HG02623 (cell line): ENCODE measurements around the gene GGA1.

Experiments used
- ATAC-seq: cut with Tn5 transposase; IDR thresholded peaks from one replicate; pipeline ENCODE4 v1.9.1; 2021; ENCODE audit warnings: moderate library complexity; ENCODE audit not compliant: unreplicated experiment

GGA1 gene

GRCh38 chr22:37608477-37609239 lies at the start of gene GGA1:
Gene GGA1 (plus strand): TSS chr22:37608834. CDS start chr22:37608861, 27 bp downstream.
- peak; percentile 70 for ATAC-seq

- ATAC-seq = no peak
Observed at GRCh38 chr22:37559521-37559900, 49.1 kb upstream of the GGA1 start.

GRCh38 chr22:37559901-37560607 lies 48.6 kb upstream of the GGA1 start, which contains the start of gene CDC42EP1:
Gene CDC42EP1 (plus strand): TSS chr22:37560480. CDS start chr22:37566350, 5,870 bp downstream.
- ATAC-seq = no peak

GRCh38 chr22:37560608-37561211 lies 47.9 kb upstream of the GGA1 start:
- no peak for ATAC-seq

- no peak for ATAC-seq
Observed at GRCh38 chr22:37561212-37562048, 47.2 kb upstream of the GGA1 start.

GRCh38 chr22:37562049-37562875 lies 46.4 kb upstream of the GGA1 start:
- no peak for ATAC-seq

GRCh38 chr22:37563153-37564081 lies 45.2 kb upstream of the GGA1 start:
- ATAC-seq = no peak

DNA sequence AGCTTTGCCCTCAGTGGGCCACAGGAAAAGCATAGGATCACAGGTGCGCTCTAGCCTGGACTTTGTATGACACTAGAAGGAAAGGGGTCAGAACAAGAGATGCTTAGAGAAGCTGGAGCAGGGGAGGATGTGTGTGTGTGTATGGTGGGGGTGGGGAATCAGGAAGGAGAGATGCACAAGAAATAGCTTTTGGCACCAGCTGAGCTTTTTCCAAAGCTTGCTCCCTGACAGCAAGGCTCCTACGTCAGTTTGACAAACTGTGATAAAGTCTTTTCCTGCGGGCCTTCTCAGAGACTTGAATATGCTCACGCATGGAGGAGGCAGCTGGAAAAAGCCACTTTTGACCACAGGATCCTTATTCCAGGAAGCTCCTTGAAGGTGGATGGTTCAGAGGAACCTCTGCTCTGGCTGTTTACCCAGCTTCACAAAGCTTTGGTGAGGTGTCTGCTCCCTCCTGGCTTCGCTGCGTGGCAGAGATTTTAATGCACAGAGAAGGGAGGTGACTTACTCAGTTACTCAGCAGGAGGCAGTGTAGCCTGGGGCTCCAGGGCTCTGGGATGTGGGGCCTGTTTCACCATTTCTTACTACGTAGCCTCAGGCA lies 44.4 kb upstream of the GGA1 start:
- ATAC-seq = no peak

DNA sequence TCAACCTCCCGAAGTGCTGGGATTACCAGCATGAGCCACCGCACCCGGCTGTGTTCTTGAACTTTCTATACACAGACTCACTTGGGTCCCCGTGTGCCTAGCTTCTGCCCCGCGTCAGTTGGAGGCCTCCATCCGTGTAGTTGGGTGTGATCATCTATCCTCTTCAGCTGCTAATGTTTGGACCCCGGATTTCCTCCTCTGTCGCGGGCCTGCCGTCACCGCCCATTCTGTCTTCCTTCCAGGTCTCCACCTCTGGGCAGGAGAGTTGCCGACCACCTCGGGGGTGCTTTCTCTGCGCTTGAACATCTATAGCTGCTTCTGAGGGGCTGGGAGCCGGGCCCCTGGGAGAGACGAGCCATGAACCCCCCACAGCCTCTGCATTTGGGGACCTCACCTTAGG lies 42.8 kb upstream of the GGA1 start:
- no peak for ATAC-seq

- no peak for ATAC-seq
Observed at GRCh38 chr22:37566329-37566837, 42.3 kb upstream of the GGA1 start.

- ATAC-seq = no peak
Observed at GRCh38 chr22:37566903-37567798, 41.5 kb upstream of the GGA1 start.

DNA sequence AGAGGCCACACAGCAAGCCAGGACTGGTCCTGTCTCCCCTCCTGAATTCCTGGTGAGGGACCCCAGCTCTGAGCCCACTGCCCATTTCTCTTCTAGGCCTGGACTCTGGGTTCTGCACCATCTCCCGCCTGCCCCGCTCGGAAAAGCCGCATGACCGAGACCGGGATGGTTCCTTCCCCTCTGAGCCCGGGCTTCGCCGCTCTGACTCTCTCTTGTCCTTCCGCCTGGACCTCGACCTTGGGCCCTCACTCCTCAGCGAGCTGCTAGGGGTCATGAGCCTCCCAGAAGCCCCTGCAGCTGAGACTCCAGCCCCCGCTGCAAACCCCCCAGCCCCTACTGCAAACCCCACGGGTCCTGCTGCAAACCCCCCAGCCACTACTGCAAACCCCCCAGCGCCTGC lies 40.6 kb upstream of the GGA1 start:
- ATAC-seq = no peak

- no peak for ATAC-seq
Observed at GRCh38 chr22:37568448-37569008, 40.1 kb upstream of the GGA1 start.

- no peak for ATAC-seq
Observed at GRCh38 chr22:37569009-37569920, 39.4 kb upstream of the GGA1 start.

- no peak for ATAC-seq
Observed at GRCh38 chr22:37569921-37570660, 38.5 kb upstream of the GGA1 start.

GRCh38 chr22:37570661-37570976 lies 38.0 kb upstream of the GGA1 start:
- no peak for ATAC-seq
